ENCODE results near the gene TM7SF2. TPM values are rescaled to one million over a fixed set of nuclear protein-coding genes. Genes with fewer than 3 reads are reported as not detected.

TM7SF2 gene
- total and polyA plus RNA-seq, 2 of the 13 experiments (the other 11 are each of a cell fraction or from before 2014, with no cell fraction given): 56.0 to 66.9 TPM

GRCh38 chr11:65113361-65113756 lies 1.7 kb downstream of the TM7SF2 start:
- Histone ChIP-seq H3K4me3 (replicated peaks in 1 of 3; ENCODE audit: insufficient read depth in 1 of 3, low read depth in 2 of 3, low read length in 3 of 3) (peak overlapping the region; percentile 65 to 98 (median 95)), H3K4me2 (ENCODE audit: low read depth, low read length) (peak overlapping the region; percentile 96), H3K9ac (ENCODE audit: insufficient read depth, low read depth, low read length) (peak overlapping the region; percentile 84), H3K79me2 (ENCODE audit: insufficient read depth, low read length) (peaks cover 10% of the 10 kb centered on the region), H3K9me3 (ENCODE audit: low read length) (no peaks in the 10 kb centered on the region), H2AFZ (ENCODE audit: low read length) (no peak overlapping the region), H3K36me3 (replicated peaks in 1 of 2; ENCODE audit: control insufficient read depth in 1 of 2, insufficient read depth in 2 of 2, low read length in 2 of 2) (peaks cover 1 to 9% of the 10 kb centered on the region in 2 experiments; a peak in 4 of 5 replicates), H3K4me1 (ENCODE audit: insufficient read depth, low read length) (peaks cover 37% of the 10 kb centered on the region), H4K20me1 (ENCODE audit: insufficient read depth, low read length) (no peaks in the 10 kb centered on the region), H3K27me3 (ENCODE audit: control insufficient read depth in 1 of 2, insufficient read depth in 2 of 2, low read length in 2 of 2) (no peaks in the 10 kb centered on the region), H3K27ac (ENCODE audit: extremely low read length, insufficient read depth, low read length) (peak overlapping the region; percentile 61)
- DNase-seq (ENCODE audit: low spot score): no peak
- ATAC-seq: no peak
- ChIA-PET POLR2A (interaction anchor here (0.7 to 5.0 kb wide), 8 partner anchors 9 to 259 kb away, joined by 3 to 86 read pairs (median 34); partner anchors contain the start of genes CAPN1, FAU, MRPL49 and SAC3D1), CTCF (ENCODE audit: low intra/inter-chr PET ratio, low total read pairs) (no interaction called here)
- 28% methylated on average over 11 of the region's 14 CpGs for WGBS (ENCODE audit: low lambda C conversion rate)
- no peak for FAIRE-seq
- BruUV-seq (replicated peaks): no TSS peak
- in situ Hi-C loops (cut with HindIII; ENCODE audit: extremely low pct_ligation_motif_present, low pct_unique_long_range_greater_than_20kb): loop anchor here (5.0 kb wide), 1 partner anchor 69 kb away; the partner anchor contains the start of gene CAPN1
- intact Hi-C loops (cut with micrococcal nuclease; ENCODE audit: unreplicated experiment): loop anchor here (2.0 kb wide), 1 partner anchor 67 kb away; the partner anchor contains the start of gene CAPN1
- TF ChIP-seq KMT2A (CRISPR knock-in tag; IDR thresholded peaks at IDR 0.05) (0 out of 2 replicates have a peak, but pooled peaks have one; percentile 26), DR1 (CRISPR knock-in tag; IDR thresholded peaks at IDR 0.05) (no peak), MTF2 (CRISPR knock-in tag; IDR thresholded peaks at IDR 0.05; ENCODE audit: borderline replicate concordance) (no peak), NFKBIZ (CRISPR knock-in tag; IDR thresholded peaks at IDR 0.05) (no peak), KDM6A (CRISPR knock-in tag; IDR thresholded peaks at IDR 0.05; ENCODE audit: low read depth) (no peak), MLLT10 (CRISPR knock-in tag; IDR thresholded peaks at IDR 0.05) (no peak), MED13 (CRISPR knock-in tag; IDR thresholded peaks at IDR 0.05) (no peak), TBX3 (IDR thresholded peaks at IDR 0.05; ENCODE audit: borderline replicate concordance) (no peak), ZBTB38 (CRISPR knock-in tag; IDR thresholded peaks at IDR 0.05) (peak; percentile 5; the same call in 1 of the 2 replicates), ZNF766 (CRISPR knock-in tag; IDR thresholded peaks at IDR 0.05; ENCODE audit: borderline replicate concordance) (no peak), ZNF652 (CRISPR knock-in tag; IDR thresholded peaks at IDR 0.05; ENCODE audit: borderline replicate concordance, low read depth) (peak; percentile 66; the same call in 1 of the 2 replicates), ZNF704 (CRISPR knock-in tag; IDR thresholded peaks at IDR 0.05; ENCODE audit: borderline replicate concordance) (0 out of 2 replicates have a peak, but pooled peaks have one; percentile 48), ZNF468 (CRISPR knock-in tag; IDR thresholded peaks at IDR 0.05) (0 out of 2 replicates have a peak, but pooled peaks have one; percentile 19), POLR2A (IDR thresholded peaks at IDR 0.05; ENCODE audit: insufficient read depth in 1 of 2, low read depth in 2 of 2, low read length in 2 of 2) (no peak; a peak in 1 of 4 replicates), IKZF1 (IDR thresholded peaks at IDR 0.05) (no peak), HMGXB4 (CRISPR knock-in tag; IDR thresholded peaks at IDR 0.05; ENCODE audit: borderline replicate concordance in 1 of 2, low read depth in 1 of 2) (no peak), JARID2 (CRISPR knock-in tag; IDR thresholded peaks at IDR 0.05; ENCODE audit: insufficient replicate concordance) (no peak), ZNF12 (CRISPR knock-in tag; IDR thresholded peaks at IDR 0.05) (no peak), RBM22 (optimal IDR thresholded peaks at IDR 0.05; ENCODE audit: low read length) (peak; percentile 3), TGIF2 (CRISPR knock-in tag; IDR thresholded peaks at IDR 0.05) (0 out of 2 replicates have a peak, but pooled peaks have one; percentile 1), HIC2 (CRISPR knock-in tag; IDR thresholded peaks at IDR 0.05; ENCODE audit: low read depth) (no peak), ATM (IDR thresholded peaks at IDR 0.05; ENCODE audit: borderline replicate concordance) (no peak), ZMYM4 (CRISPR knock-in tag; IDR thresholded peaks at IDR 0.05) (no peak)

All from HepG2 (cell line).